ENCODE results near the gene TTLL7. TPM values are rescaled to one million over a fixed set of nuclear protein-coding genes. Genes with fewer than 3 reads are reported as not detected.

The TTLL7 gene, protein sequence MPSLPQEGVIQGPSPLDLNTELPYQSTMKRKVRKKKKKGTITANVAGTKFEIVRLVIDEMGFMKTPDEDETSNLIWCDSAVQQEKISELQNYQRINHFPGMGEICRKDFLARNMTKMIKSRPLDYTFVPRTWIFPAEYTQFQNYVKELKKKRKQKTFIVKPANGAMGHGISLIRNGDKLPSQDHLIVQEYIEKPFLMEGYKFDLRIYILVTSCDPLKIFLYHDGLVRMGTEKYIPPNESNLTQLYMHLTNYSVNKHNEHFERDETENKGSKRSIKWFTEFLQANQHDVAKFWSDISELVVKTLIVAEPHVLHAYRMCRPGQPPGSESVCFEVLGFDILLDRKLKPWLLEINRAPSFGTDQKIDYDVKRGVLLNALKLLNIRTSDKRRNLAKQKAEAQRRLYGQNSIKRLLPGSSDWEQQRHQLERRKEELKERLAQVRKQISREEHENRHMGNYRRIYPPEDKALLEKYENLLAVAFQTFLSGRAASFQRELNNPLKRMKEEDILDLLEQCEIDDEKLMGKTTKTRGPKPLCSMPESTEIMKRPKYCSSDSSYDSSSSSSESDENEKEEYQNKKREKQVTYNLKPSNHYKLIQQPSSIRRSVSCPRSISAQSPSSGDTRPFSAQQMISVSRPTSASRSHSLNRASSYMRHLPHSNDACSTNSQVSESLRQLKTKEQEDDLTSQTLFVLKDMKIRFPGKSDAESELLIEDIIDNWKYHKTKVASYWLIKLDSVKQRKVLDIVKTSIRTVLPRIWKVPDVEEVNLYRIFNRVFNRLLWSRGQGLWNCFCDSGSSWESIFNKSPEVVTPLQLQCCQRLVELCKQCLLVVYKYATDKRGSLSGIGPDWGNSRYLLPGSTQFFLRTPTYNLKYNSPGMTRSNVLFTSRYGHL
- total RNA-seq, result 10 to 100 TPM in 2 of 4 donors, 1 to 10 TPM in 2; 8.4 to 21.6 (median 12.0) TPM

DNA sequence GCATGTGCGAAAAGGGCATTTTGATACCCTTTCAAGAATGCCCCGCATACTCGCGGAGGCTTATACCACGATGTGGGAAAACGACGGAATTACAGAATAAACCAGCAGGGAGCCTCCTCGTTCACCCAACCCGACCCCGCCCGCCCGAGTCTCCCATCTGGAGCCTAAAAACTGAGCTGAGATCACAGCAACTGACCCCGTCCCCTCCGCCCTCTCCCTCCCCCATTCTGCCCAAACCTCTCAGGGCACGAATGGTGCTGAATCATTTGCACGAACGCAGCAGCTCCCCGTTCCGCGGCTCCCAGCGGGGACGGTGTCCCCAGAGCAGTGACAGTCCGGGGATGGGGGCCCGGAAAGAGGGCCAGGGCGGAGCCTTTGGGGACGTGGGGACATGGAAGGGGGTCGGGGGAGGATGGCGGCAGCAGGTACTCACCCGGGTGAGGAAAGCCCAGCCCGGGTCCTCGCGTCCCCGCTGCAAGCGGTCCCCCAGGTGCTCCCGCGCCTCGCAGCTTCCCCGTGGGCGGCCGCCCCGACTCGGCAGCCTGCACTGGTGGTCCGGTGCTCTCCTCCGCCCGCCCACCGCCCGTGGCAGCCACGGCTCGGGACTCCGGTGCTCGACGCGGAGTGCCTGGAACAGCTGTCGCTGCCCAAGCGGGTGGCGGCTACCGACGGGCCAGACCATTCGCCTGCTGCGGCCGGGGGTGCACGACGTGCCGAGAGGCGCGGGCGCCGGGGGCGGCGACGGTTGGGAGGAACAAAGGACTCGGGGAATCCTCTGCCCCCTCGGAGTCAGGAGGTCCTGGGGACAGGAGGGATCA is at the start of gene TTLL7:
Gene TTLL7 (minus strand): TSS at position 635 of the 818 bp plus-strand sequence. CDS start 46,921 bp downstream, outside the sequence.
- Histone ChIP-seq H3K27ac (peak within 1 kb of the TSS; percentile 77 to 94 (median 82)), H3K36me3 (no peaks in the 10 kb centered on the region), H3K9me3 (no peaks in the 10 kb centered on the region), H3K4me1 (peaks cover 0 to 28% (median 3%) of the 10 kb centered on the region in 4 donors), H3K27me3 (no peaks in the 10 kb centered on the region), H3K4me3 (peak within 1 kb of the TSS; percentile 69 to 96 (median 84))
- DNase-seq (ENCODE audit: low spot score in 2 of 2), result peak in 1 of 2 donors; percentile 58
- WGBS, 2 donors, result 1% methylated on average over 29 to 43 of the region's 73 CpGs
- TF ChIP-seq EP300 (IDR thresholded peaks at IDR 0.05) (peak in 1 of 2 donors; percentile 65), POLR2A (IDR thresholded peaks at IDR 0.05) (no peak)
- TF ChIP-seq, protein P1, sequence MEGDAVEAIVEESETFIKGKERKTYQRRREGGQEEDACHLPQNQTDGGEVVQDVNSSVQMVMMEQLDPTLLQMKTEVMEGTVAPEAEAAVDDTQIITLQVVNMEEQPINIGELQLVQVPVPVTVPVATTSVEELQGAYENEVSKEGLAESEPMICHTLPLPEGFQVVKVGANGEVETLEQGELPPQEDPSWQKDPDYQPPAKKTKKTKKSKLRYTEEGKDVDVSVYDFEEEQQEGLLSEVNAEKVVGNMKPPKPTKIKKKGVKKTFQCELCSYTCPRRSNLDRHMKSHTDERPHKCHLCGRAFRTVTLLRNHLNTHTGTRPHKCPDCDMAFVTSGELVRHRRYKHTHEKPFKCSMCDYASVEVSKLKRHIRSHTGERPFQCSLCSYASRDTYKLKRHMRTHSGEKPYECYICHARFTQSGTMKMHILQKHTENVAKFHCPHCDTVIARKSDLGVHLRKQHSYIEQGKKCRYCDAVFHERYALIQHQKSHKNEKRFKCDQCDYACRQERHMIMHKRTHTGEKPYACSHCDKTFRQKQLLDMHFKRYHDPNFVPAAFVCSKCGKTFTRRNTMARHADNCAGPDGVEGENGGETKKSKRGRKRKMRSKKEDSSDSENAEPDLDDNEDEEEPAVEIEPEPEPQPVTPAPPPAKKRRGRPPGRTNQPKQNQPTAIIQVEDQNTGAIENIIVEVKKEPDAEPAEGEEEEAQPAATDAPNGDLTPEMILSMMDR (IDR thresholded peaks at IDR 0.05), result peak in 1 of 5 experiments; percentile 36

DNA sequence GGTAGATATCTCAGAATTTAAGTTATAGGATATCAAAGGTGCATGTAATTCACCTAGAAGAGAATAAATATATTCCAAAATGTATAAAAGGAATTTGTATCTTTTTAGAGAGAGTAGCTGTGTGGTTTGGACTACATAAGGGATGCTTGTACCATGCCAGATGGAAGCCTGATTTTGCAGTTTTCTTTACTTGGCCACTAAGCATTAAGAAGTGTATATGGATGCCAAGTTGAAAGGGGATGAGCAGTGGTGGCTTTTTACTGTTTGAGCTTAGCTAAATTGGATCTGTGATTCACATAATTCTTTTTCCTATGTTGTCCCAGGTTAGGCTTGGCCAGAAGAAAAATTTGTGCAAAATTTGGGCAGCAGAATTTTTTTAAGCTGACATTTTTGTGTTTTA is 43.5 kb upstream of the TTLL7 start:
- no peaks in the 10 kb centered on the region for H3K27me3 ChIP-seq
- TF ChIP-seq, protein P1 (IDR thresholded peaks at IDR 0.05), result no peak
- TF ChIP-seq POLR2A (IDR thresholded peaks at IDR 0.05), result no peak
- no peak for TF ChIP-seq EP300 (IDR thresholded peaks at IDR 0.05)
- no peak overlapping the region for H3K4me3 ChIP-seq
- H3K4me1 ChIP-seq, result no peaks in the 10 kb centered on the region
- H3K9me3 ChIP-seq, result peaks cover 0 to 4% (median 0%) of the 10 kb centered on the region in 4 donors
- H3K36me3 ChIP-seq, result no peaks in the 10 kb centered on the region
- no peak for DNase-seq (ENCODE audit: low spot score in 2 of 2)
- no peak overlapping the region for H3K27ac ChIP-seq

DNA sequence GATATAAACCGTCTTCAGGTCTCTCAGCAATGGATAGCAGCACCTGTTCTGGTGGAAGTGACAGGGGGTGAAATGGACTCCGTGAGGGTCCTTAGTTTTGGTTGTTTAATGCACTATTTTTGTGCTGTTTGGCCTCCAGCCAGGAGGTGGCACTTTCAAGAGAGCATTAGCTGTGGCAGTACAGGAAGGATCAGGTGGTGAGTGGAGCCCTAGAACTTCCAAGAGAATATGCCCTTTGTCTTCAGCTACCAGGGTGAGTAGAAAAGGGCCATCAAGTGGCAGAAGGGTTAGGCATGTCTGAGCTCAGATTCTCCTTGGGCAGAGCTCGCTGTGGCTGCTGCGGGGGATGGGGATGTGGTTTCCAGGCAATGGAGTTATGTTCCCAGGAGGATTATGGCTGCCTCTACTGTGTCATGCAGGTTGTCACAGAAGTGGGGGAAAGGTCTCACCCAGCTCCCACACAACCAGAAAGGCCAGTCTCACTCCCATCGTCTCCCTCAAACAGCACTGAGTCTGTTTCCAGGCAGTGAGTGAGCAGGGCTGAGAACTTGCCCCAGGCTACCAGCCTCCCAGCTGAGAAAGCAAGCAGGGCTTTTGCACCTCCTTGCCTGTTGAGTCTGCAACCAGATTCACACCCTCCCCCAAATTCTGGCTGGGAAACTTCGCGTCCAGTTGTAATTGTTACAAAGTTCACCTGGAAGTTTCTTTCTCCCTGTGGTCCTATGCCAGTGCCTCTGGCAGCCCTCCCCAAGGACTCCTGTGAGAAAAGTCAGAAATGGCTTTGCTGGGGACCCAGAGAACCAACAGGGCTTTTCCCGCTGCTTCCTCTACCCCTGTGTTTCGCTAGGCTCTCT is 39.1 kb upstream of the TTLL7 start:
- no peak overlapping the region for H3K4me3 ChIP-seq
- TF ChIP-seq POLR2A (IDR thresholded peaks at IDR 0.05) (no peak), EP300 (IDR thresholded peaks at IDR 0.05) (no peak)
- TF ChIP-seq, protein P1 (IDR thresholded peaks at IDR 0.05), result no peak
- H3K27ac ChIP-seq, result no peak overlapping the region
- no peaks in the 10 kb centered on the region for H3K27me3 ChIP-seq
- H3K36me3 ChIP-seq, result no peaks in the 10 kb centered on the region
- peaks cover 0 to 4% (median 0%) of the 10 kb centered on the region in 4 donors for H3K9me3 ChIP-seq
- DNase-seq (ENCODE audit: low spot score in 2 of 2), result no peak
- no peaks in the 10 kb centered on the region for H3K4me1 ChIP-seq
- 77 to 84% methylated on average over 8 to 9 of the region's 9 CpGs for WGBS, 2 donors

DNA sequence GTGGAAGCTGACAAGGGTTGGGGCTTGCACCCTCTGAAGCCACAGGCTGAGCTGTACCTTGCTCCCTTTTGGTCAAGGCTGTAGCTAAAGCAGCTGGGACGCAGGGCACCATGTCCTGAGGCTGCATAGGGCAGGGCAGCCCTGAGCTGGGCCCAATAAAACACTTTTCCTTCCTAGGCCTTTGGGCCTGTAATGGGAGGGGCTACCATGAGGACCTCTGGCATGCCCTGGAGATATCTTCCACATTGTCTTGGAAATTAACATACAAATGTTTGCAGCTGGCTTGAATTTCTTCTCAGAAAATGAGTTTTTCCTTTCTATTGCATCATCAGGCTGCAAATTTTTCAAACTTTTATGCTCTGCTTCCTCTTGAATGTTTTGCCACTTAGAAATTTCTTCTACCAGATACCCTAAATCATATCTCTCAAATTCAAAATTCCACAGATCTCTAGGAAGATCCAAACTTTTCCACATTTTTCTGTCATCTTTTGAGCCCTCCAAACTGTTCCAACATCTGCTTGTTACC is 32.9 kb upstream of the TTLL7 start:
- DNase-seq (ENCODE audit: low spot score in 2 of 2), result no peak
- Histone ChIP-seq H3K4me3 (no peak overlapping the region), H3K27ac (no peak overlapping the region), H3K27me3 (no peaks in the 10 kb centered on the region), H3K9me3 (no peaks in the 10 kb centered on the region), H3K36me3 (no peaks in the 10 kb centered on the region), H3K4me1 (no peaks in the 10 kb centered on the region)
- WGBS, 2 donors, result 67 to 100% methylated on average over 1 of the region's 1 CpG
- TF ChIP-seq EP300 (IDR thresholded peaks at IDR 0.05) (no peak), POLR2A (IDR thresholded peaks at IDR 0.05) (no peak)
- TF ChIP-seq, protein P1 (IDR thresholded peaks at IDR 0.05), result no peak

Data from tibial nerve (tissue), 4 donors.